Astrocyte of the cerebellum (primary cell): Measurements from ENCODE around the gene SCAPER.

Experiments
- DNase-seq: peaks from one replicate; pipeline ENCODE4 v3.0.0-alpha.2; 2011; ENCODE audit warnings: low read depth
- H3K4me3 ChIP-seq: 2 replicates; pipeline ENCODE4 v1.5.1; 2011; ENCODE audit warnings: mild to moderate bottlenecking, low read depth, low read length, moderate library complexity
- CTCF ChIP-seq: IDR thresholded peaks from 2 replicates; pipeline ENCODE4 v1.5.1; 2012; ENCODE audit warnings: low read length, low read depth, moderate library complexity, mild to moderate bottlenecking; ENCODE audit errors: missing control alignments
- in situ Hi-C: cut with HindIII; loops from 2 replicates; pipeline ENCODE4 v1.10.0; 2017; ENCODE audit warnings: low sequenced_read_pairs

The SCAPER gene

DNA sequence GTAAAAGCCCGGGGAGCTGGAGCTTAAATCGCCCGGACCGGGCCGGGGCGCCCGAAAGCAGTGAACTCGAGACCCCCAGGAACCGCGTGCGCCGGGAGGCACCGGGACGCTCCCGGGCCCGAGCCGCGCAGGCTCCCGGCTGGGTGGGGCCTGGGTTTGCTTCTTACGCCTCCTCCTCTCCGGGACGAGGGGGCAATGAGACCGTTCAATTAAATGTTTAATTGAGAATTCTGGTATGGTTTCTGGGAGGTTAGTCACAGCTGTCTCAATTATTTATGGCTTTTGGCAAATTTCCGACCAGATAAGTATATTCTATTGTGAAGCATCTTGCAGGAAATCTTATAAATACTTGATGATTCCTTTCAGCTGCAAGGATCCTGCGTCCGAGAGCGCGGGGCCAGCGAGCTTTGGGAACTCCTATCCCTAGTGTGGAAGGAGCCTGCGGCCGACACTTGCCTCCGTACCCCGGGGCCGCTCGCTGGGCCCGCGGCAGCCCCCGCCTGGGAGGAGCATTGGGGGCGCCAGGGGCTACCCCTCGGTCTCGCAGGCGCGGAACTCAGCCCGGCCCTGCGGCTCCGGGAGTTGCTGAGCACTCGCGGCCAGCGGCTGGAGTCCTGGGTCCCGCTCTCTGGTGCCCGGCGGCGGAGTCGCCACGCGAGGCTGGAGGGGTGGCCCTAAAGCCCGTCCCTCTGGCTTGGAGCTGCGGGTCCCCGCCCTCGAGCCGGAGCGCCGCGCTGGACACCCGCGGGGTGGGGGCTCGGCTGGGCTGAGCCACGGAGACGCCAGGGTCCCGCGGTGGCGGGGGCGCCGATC, 558.3 kb downstream of the SCAPER start:
- TF ChIP-seq CTCF: no peak
- H3K4me3 ChIP-seq: peak overlapping the region; percentile 25
- DNase-seq: no peak
- in situ Hi-C loops: no loop called here

GRCh38 chr15:76345880-76346668, 559.1 kb downstream of the SCAPER start:
- H3K4me3 ChIP-seq: peak overlapping the region; percentile 25
- in situ Hi-C loops: no loop called here
- DNase-seq: no peak
- TF ChIP-seq CTCF: no peak

- H3K4me3 ChIP-seq: no peak overlapping the region
- DNase-seq: no peak
- in situ Hi-C loops: no loop called here
- no peak for TF ChIP-seq CTCF
Measured at GRCh38 chr15:76345583-76345879, 559.6 kb downstream of the SCAPER start.

DNA sequence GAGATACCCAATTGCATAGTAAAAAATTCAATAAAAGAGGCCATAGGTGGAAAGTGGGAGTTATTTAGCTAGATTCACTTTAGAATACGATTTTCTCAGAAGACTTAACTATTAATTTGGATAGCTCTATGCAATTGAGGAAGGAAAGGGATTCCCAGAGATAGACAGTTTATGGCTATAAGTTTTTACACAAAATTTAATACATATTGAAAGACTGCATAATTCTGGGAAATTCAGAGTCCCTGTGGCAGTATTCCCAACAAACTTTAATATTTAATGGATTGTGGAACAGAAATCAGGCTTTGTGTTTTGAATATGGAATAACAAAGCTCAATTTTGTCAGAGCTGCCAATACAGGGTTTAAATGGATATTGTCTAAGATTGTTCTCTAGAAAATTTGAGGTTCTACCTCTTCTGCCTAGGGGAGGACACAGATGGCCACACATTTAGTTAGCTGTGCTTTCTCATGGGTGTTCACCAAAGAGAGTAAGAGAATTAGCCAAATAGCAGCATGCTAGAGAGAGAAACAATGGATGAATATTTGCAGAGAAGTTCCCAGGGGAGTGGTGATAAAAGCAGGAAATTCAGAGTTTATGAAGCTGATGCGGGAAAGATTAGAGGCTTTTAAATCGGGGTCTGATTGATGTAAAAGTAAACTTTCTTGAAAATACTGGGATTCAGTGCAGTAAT, 560.1 kb downstream of the SCAPER start:
- in situ Hi-C loops: no loop called here
- DNase-seq: no peak
- H3K4me3 ChIP-seq: no peak overlapping the region
- TF ChIP-seq CTCF: no peak

GRCh38 chr15:76343313-76343996, 561.7 kb downstream of the SCAPER start:
- in situ Hi-C loops: no loop called here

More at GRCh38 chr15:76343313-76343996, 561.7 kb downstream of the SCAPER start:
- no peak for TF ChIP-seq CTCF
- DNase-seq: no peak
- H3K4me3 ChIP-seq: no peak overlapping the region
